Measurements from ENCODE around the gene HAAO. TPM values are rescaled to one million over a fixed set of nuclear protein-coding genes. Genes with fewer than 3 reads are reported as not detected.
"Not testable (repeated sequence)": the region's sequence is repeated elsewhere in the genome, so short reads cannot be mapped to it uniquely, and the experiment has no call there.

The HAAO gene
- total RNA-seq, 4 donors from 2014 or later: 0.61 to 10.5 (median 5.2) TPM

- no peak for DNase-seq
- Histone ChIP-seq H3K36me3 (no peaks in the 10 kb centered on the region), H3K27me3 (no peaks in the 10 kb centered on the region), H3K9me3 (no peaks in the 10 kb centered on the region), H3K4me3 (no peak overlapping the region), H3K4me1 (peaks cover 0 to 28% (median 12%) of the 10 kb centered on the region in 3 donors), H3K27ac (peak overlapping the region; percentile 46 to 77 (median 59))
- 67 to 69% methylated on average over 4 to 5 of the region's 5 CpGs for WGBS, 2 donors
- intact Hi-C loops (cut with DNase I): no loop called here
- TF ChIP-seq POLR2A (IDR thresholded peaks at IDR 0.05) (no peak), CTCF (IDR thresholded peaks at IDR 0.05) (no peak)
Observed at GRCh38 chr2:42835577-42836371, 43.4 kb upstream of the HAAO start.

GRCh38 chr2:42834161-42834560, 41.8 kb upstream of the HAAO start:
- DNase-seq: no peak
- Histone ChIP-seq H3K36me3 (no peaks in the 10 kb centered on the region), H3K4me3 (no peak overlapping the region), H3K27ac (no peak overlapping the region), H3K4me1 (peaks cover 1 to 33% (median 19%) of the 10 kb centered on the region in 3 donors), H3K9me3 (no peaks in the 10 kb centered on the region), H3K27me3 (no peaks in the 10 kb centered on the region)
- TF ChIP-seq POLR2A (IDR thresholded peaks at IDR 0.05) (no peak), CTCF (IDR thresholded peaks at IDR 0.05) (no peak)
- WGBS, 2 donors: 89 to 100% methylated on average over 3 to 4 of the region's 7 CpGs
- intact Hi-C loops (cut with DNase I): no loop called here

- DNase-seq: no peak
- intact Hi-C loops (cut with DNase I): no loop called here
- Histone ChIP-seq H3K27me3 (no peaks in the 10 kb centered on the region), H3K27ac (no peak overlapping the region), H3K4me1 (peaks cover 15 to 52% (median 38%) of the 10 kb centered on the region in 3 donors), H3K4me3 (no peak overlapping the region), H3K9me3 (no peaks in the 10 kb centered on the region), H3K36me3 (no peaks in the 10 kb centered on the region)
- TF ChIP-seq CTCF (IDR thresholded peaks at IDR 0.05): no peak
- TF ChIP-seq POLR2A (IDR thresholded peaks at IDR 0.05): no peak
- 76 to 92% methylated on average over 6 of the region's 6 CpGs for WGBS, 2 donors
Observed at GRCh38 chr2:42832289-42832634, 39.9 kb upstream of the HAAO start.

- H3K36me3 ChIP-seq; H3K4me3 ChIP-seq; H3K27me3 ChIP-seq; H3K27ac ChIP-seq; DNase-seq; H3K9me3 ChIP-seq; intact Hi-C loops (cut with DNase I): not testable (repeated sequence)
- H3K4me1 ChIP-seq: peaks cover 15 to 52% (median 39%) of the 10 kb centered on the region in 3 donors
- WGBS, 2 donors: 93 to 96% methylated on average over 22 to 26 of the region's 26 CpGs
Observed at GRCh38 chr2:42831575-42832288, 39.3 kb upstream of the HAAO start.

- Histone ChIP-seq H3K9me3 (no peaks in the 10 kb centered on the region), H3K4me3 (no peak overlapping the region), H3K27me3 (no peaks in the 10 kb centered on the region), H3K36me3 (no peaks in the 10 kb centered on the region), H3K4me1 (peaks cover 15 to 46% (median 32%) of the 10 kb centered on the region in 3 donors), H3K27ac (peak overlapping the region in 2 of 4 donors; percentile 14 to 79)
- 91 to 92% methylated on average over 6 of the region's 6 CpGs for WGBS, 2 donors
- TF ChIP-seq CTCF (IDR thresholded peaks at IDR 0.05) (no peak), POLR2A (IDR thresholded peaks at IDR 0.05) (no peak)
- DNase-seq: no peak
- intact Hi-C loops (cut with DNase I): no loop called here
Observed at GRCh38 chr2:42830922-42831574, 38.7 kb upstream of the HAAO start.
